ENCODE results near the gene GLYR1. TPM values are rescaled to one million over a fixed set of nuclear protein-coding genes. Genes with fewer than 3 reads are reported as not detected.

The GLYR1 gene
- total RNA-seq, 4 donors from 2014 or later, result 31.9 to 47.9 (median 45.8) TPM

- no peak for TF ChIP-seq CTCF (IDR thresholded peaks at IDR 0.05)
- no peak for TF ChIP-seq POLR2A (IDR thresholded peaks at IDR 0.05)
- intact Hi-C loops (cut with DNase I), result no loop called here
- Histone ChIP-seq H3K4me3 (no peak overlapping the region), H3K27me3 (no peaks in the 10 kb centered on the region), H3K9me3 (no peaks in the 10 kb centered on the region), H3K27ac (no peak overlapping the region), H3K4me1 (no peaks in the 10 kb centered on the region), H3K36me3 (peaks cover 20 to 100% (median 24%) of the 10 kb centered on the region in 3 donors)
- 83 to 86% methylated on average over 13 of the region's 13 CpGs for WGBS, 2 donors
- DNase-seq, result no peak
These were observed 9.2 kb downstream of the GLYR1 start for GRCh38 chr16:4837733-4838501.

GRCh38 chr16:4836727-4837126, 10.4 kb downstream of the GLYR1 start:
- Histone ChIP-seq H3K36me3 (peaks cover 12 to 100% (median 31%) of the 10 kb centered on the region in 3 donors), H3K27ac (no peak overlapping the region), H3K9me3 (no peaks in the 10 kb centered on the region), H3K4me1 (no peaks in the 10 kb centered on the region), H3K27me3 (no peaks in the 10 kb centered on the region), H3K4me3 (no peak overlapping the region)
- WGBS, 2 donors, result 75 to 98% methylated on average over 2 of the region's 2 CpGs
- intact Hi-C loops (cut with DNase I), result no loop called here
- TF ChIP-seq CTCF (IDR thresholded peaks at IDR 0.05) (no peak), POLR2A (IDR thresholded peaks at IDR 0.05) (no peak)
- no peak for DNase-seq

GRCh38 chr16:4833584-4833983, 13.5 kb downstream of the GLYR1 start:
- no peaks in the 10 kb centered on the region for H3K27me3 ChIP-seq
- no peaks in the 10 kb centered on the region for H3K9me3 ChIP-seq
- H3K36me3 ChIP-seq, result peaks cover 9 to 100% (median 36%) of the 10 kb centered on the region in 3 donors
- intact Hi-C loops (cut with DNase I), result no loop called here
- no peak for DNase-seq
- no peak overlapping the region for H3K27ac ChIP-seq
- WGBS, 2 donors, result 85 to 87% methylated on average over 1 of the region's 1 CpG
- TF ChIP-seq CTCF (IDR thresholded peaks at IDR 0.05) (no peak), POLR2A (IDR thresholded peaks at IDR 0.05) (no peak)
- no peak overlapping the region for H3K4me3 ChIP-seq
- H3K4me1 ChIP-seq, result no peaks in the 10 kb centered on the region

- Histone ChIP-seq H3K4me1 (no peaks in the 10 kb centered on the region), H3K27ac (no peak overlapping the region), H3K27me3 (no peaks in the 10 kb centered on the region), H3K4me3 (no peak overlapping the region), H3K9me3 (no peaks in the 10 kb centered on the region), H3K36me3 (peaks cover 9 to 100% (median 44%) of the 10 kb centered on the region in 3 donors)
- TF ChIP-seq POLR2A (IDR thresholded peaks at IDR 0.05) (no peak), CTCF (IDR thresholded peaks at IDR 0.05) (no peak)
- WGBS, 2 donors, result 84 to 87% methylated on average over 6 of the region's 6 CpGs
- no peak for DNase-seq
- intact Hi-C loops (cut with DNase I), result no loop called here
These were observed 14.3 kb downstream of the GLYR1 start for GRCh38 chr16:4832698-4833343.

- WGBS, 2 donors, result 92 to 97% methylated on average over 8 of the region's 8 CpGs
- TF ChIP-seq POLR2A (IDR thresholded peaks at IDR 0.05) (no peak), CTCF (IDR thresholded peaks at IDR 0.05) (no peak)
- Histone ChIP-seq H3K4me3 (no peak overlapping the region), H3K27ac (no peak overlapping the region), H3K4me1 (no peaks in the 10 kb centered on the region), H3K27me3 (no peaks in the 10 kb centered on the region), H3K36me3 (peaks cover 15 to 100% (median 49%) of the 10 kb centered on the region in 3 donors), H3K9me3 (no peaks in the 10 kb centered on the region)
- no peak for DNase-seq
- intact Hi-C loops (cut with DNase I), result no loop called here
These were observed 15.5 kb downstream of the GLYR1 start for GRCh38 chr16:4831616-4832015.
